ENCODE results near the gene SMIM38.

SMIM38 gene

GRCh38 chr11:69195824-69196782 lies 40.4 kb downstream of the SMIM38 start:
- no peak overlapping the region for H3K4me3 ChIP-seq (ENCODE audit: low read depth, low read length, poor library complexity, severe bottlenecking)

DNA sequence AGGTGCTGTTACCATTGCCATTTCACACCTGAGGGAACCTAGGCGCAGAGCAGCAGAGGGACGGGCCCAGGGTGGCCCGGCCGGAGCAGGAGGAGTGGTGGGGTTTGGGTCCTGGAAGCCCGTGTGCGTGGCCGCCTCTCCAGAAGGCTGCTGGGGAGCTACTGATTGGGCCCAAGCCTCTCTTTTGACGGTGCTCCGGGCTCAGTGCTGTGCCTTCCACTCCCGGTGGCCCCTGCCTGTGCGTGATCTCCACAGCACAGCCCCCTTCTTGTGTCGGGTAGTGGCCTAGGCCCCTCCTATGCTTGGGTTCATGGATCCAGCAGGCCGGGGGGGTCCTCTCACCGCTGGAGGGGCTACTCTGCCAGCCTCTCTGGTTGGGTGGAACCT lies 41.0 kb downstream of the SMIM38 start:
- H2AFZ ChIP-seq (ENCODE audit: low read length) = no peak overlapping the region
- no peaks in the 10 kb centered on the region for H3K9me3 ChIP-seq (ENCODE audit: low read length)
- no peaks in the 10 kb centered on the region for H3F3A ChIP-seq (ENCODE audit: insufficient read depth, low read length)
- no peaks in the 10 kb centered on the region for H3K36me3 ChIP-seq (ENCODE audit: insufficient read depth, low read length)
- H3K4me3 ChIP-seq (ENCODE audit: low read depth, low read length, poor library complexity, severe bottlenecking) = no peak overlapping the region
- H4K20me1 ChIP-seq (ENCODE audit: insufficient read depth, low read length) = no peaks in the 10 kb centered on the region
- no peak for TF ChIP-seq EZH2 (IDR thresholded peaks at IDR 0.05; ENCODE audit: borderline replicate concordance, low read length)
- TF ChIP-seq, protein P1, sequence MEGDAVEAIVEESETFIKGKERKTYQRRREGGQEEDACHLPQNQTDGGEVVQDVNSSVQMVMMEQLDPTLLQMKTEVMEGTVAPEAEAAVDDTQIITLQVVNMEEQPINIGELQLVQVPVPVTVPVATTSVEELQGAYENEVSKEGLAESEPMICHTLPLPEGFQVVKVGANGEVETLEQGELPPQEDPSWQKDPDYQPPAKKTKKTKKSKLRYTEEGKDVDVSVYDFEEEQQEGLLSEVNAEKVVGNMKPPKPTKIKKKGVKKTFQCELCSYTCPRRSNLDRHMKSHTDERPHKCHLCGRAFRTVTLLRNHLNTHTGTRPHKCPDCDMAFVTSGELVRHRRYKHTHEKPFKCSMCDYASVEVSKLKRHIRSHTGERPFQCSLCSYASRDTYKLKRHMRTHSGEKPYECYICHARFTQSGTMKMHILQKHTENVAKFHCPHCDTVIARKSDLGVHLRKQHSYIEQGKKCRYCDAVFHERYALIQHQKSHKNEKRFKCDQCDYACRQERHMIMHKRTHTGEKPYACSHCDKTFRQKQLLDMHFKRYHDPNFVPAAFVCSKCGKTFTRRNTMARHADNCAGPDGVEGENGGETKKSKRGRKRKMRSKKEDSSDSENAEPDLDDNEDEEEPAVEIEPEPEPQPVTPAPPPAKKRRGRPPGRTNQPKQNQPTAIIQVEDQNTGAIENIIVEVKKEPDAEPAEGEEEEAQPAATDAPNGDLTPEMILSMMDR (IDR thresholded peaks at IDR 0.05; ENCODE audit: low read length) = no peak
- H3K79me2 ChIP-seq (ENCODE audit: insufficient read depth, low read length) = no peaks in the 10 kb centered on the region
- H3K9ac ChIP-seq (ENCODE audit: low read length) = no peak overlapping the region
- no peaks in the 10 kb centered on the region; the same call in 1 of the 2 replicates for H3K27me3 ChIP-seq (ENCODE audit: insufficient read depth, low read length)
- H3K4me2 ChIP-seq (ENCODE audit: low read length) = no peak overlapping the region
- no peaks in the 10 kb centered on the region for H3K9me2 ChIP-seq (ENCODE audit: low read depth, low read length)
- no peak overlapping the region for H3K27ac ChIP-seq (ENCODE audit: low read depth, low read length, poor library complexity, severe bottlenecking)
- no peaks in the 10 kb centered on the region for H3K4me1 ChIP-seq (ENCODE audit: insufficient read depth, low read length, severe bottlenecking)

More at GRCh38 chr11:69195824-69196782, 40.4 kb downstream of the SMIM38 start:
- H3K4me1 ChIP-seq (ENCODE audit: insufficient read depth, low read length, severe bottlenecking) = no peaks in the 10 kb centered on the region
- no peak overlapping the region for H3K27ac ChIP-seq (ENCODE audit: low read depth, low read length, poor library complexity, severe bottlenecking)
- no peaks in the 10 kb centered on the region; the same call in 1 of the 2 replicates for H3K27me3 ChIP-seq (ENCODE audit: insufficient read depth, low read length)
- no peaks in the 10 kb centered on the region for H3K9me3 ChIP-seq (ENCODE audit: low read length)
- no peak for TF ChIP-seq EZH2 (IDR thresholded peaks at IDR 0.05; ENCODE audit: borderline replicate concordance, low read length)
- TF ChIP-seq, protein P1 (IDR thresholded peaks at IDR 0.05; ENCODE audit: low read length) = no peak
- H3K36me3 ChIP-seq (ENCODE audit: insufficient read depth, low read length) = no peaks in the 10 kb centered on the region
- H3F3A ChIP-seq (ENCODE audit: insufficient read depth, low read length) = no peaks in the 10 kb centered on the region
- H3K9me2 ChIP-seq (ENCODE audit: low read depth, low read length) = no peaks in the 10 kb centered on the region
- H3K79me2 ChIP-seq (ENCODE audit: insufficient read depth, low read length) = no peaks in the 10 kb centered on the region
- no peak overlapping the region for H3K9ac ChIP-seq (ENCODE audit: low read length)
- no peak overlapping the region for H2AFZ ChIP-seq (ENCODE audit: low read length)
- no peaks in the 10 kb centered on the region for H4K20me1 ChIP-seq (ENCODE audit: insufficient read depth, low read length)
- H3K4me2 ChIP-seq (ENCODE audit: low read length) = no peak overlapping the region

DNA sequence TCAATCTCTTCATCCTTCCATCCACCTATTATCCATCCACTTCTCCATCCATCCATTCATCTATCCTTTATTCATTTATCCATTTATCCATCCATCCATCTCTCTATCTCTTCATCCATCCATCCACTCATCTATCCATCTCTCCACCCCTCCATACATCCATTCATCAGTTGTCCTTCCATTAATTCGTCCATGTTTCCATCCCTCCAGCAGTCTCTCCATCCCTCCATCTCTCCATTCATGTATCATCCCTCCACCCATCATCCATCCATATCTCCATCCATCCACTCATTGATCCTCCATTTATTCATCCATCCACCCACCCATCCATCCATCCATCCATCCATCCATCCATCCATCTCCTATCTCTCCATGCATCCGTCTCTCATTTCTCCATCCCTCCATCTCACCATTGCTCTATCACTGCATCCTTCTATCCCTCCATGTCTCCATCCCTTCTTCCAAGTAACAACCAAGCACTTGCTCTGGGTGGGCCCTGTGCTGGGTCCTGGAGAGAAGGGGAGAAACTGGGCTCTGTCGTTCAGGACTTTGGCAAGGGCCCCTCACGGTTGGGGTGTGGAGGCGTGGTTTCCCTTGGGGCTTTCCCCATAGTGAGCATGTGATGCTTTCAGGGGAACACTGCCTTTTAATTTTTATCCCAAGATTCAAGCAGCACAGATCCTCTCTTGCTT lies 43.3 kb downstream of the SMIM38 start:
- TF ChIP-seq, protein P1 (IDR thresholded peaks at IDR 0.05; ENCODE audit: low read length) = no peak
- TF ChIP-seq EZH2 (IDR thresholded peaks at IDR 0.05; ENCODE audit: borderline replicate concordance, low read length) = no peak
- Histone ChIP-seq H3K27ac (ENCODE audit: low read depth, low read length, poor library complexity, severe bottlenecking) (no peak overlapping the region), H3K9me3 (ENCODE audit: low read length) (no peaks in the 10 kb centered on the region), H3F3A (ENCODE audit: insufficient read depth, low read length) (no peaks in the 10 kb centered on the region), H3K9me2 (ENCODE audit: low read depth, low read length) (no peaks in the 10 kb centered on the region), H3K79me2 (ENCODE audit: insufficient read depth, low read length) (no peaks in the 10 kb centered on the region), H3K4me1 (ENCODE audit: insufficient read depth, low read length, severe bottlenecking) (no peaks in the 10 kb centered on the region), H3K4me3 (ENCODE audit: low read depth, low read length, poor library complexity, severe bottlenecking) (no peak overlapping the region), H3K9ac (ENCODE audit: low read length) (no peak overlapping the region), H3K4me2 (ENCODE audit: low read length) (no peak overlapping the region), H3K27me3 (ENCODE audit: insufficient read depth, low read length) (no peaks in the 10 kb centered on the region; the same call in 1 of the 2 replicates), H3K36me3 (ENCODE audit: insufficient read depth, low read length) (no peaks in the 10 kb centered on the region), H2AFZ (ENCODE audit: low read length) (no peak overlapping the region), H4K20me1 (ENCODE audit: insufficient read depth, low read length) (no peaks in the 10 kb centered on the region)
